Panc1 (cell line): ENCODE data around the gene MARCHF9. TPM values are rescaled to one million over a fixed set of nuclear protein-coding genes. Genes with fewer than 3 reads are reported as not detected.

Experiments
- ATAC-seq: fragments of 200-7000 bp; cut with Tn5 transposase; 2 replicates; pipeline ENCODE4 v1.9.1; 2020; ENCODE audit warnings: mild to moderate bottlenecking, moderate library complexity
- BruUV-seq: library from RNA; stranded (reverse); fragments of 400-500 nt; replicated peaks from 2 replicates; lab custom pipeline; 2021; lab: Mats Ljungman, UMichigan
- CTCF ChIA-PET: fragments of 300-600 bp; sonication (Branson Sonifier 250); formaldehyde crosslinking; loops from one replicate; lab custom pipeline; 2022; ENCODE audit warnings: antibody characterized with exemption; lab: Charles Lee
- POLR2A ChIA-PET: fragments of 300-600 bp; sonication (Branson Sonifier 250); formaldehyde crosslinking; loops from one replicate; lab custom pipeline; 2022; ENCODE audit warnings: antibody characterized with exemption; lab: Charles Lee
- DNase-seq: peaks from one replicate; pipeline ENCODE4 v3.0.0-alpha.2; 2010; ENCODE audit warnings: low read depth, low spot score
- H3K27ac ChIP-seq: 2 replicates; pipeline ENCODE4 v1.5.1; 2011; ENCODE audit warnings: mild to moderate bottlenecking, low read length, inconsistent platforms
- H3K27me3 ChIP-seq: fragments of 200-500 bp; sonication (Bioruptor generic); 2 replicates; pipeline ENCODE4 v1.6.0; 2014; ENCODE audit warnings: low read length, inconsistent platforms; ENCODE audit not compliant: control insufficient read depth, insufficient read depth
- H3K36me3 ChIP-seq: fragments of 200-500 bp; sonication (Bioruptor generic); 2 replicates; pipeline ENCODE4 v1.5.1; 2014; ENCODE audit warnings: inconsistent platforms, mild to moderate bottlenecking, low read length, moderate library complexity; ENCODE audit not compliant: control insufficient read depth, insufficient read depth
- H3K4me1 ChIP-seq: 2 replicates; pipeline ENCODE4 v1.5.1; 2011; ENCODE audit warnings: inconsistent platforms, mild to moderate bottlenecking, low read length, moderate library complexity; ENCODE audit not compliant: control insufficient read depth, insufficient read depth
- H3K4me3 ChIP-seq, 2 experiments: 2 replicates each; pipeline ENCODE4 v1.5.1; 2011 to 2012; ENCODE audit warnings: low read depth in 2 of 2, low read length in 2 of 2, mild to moderate bottlenecking in 2 of 2, inconsistent platforms in 1 of 2, moderate library complexity in 1 of 2
- H3K9me3 ChIP-seq: fragments of 200-500 bp; sonication (Bioruptor generic); 2 replicates; pipeline ENCODE4 v1.5.1; 2014; ENCODE audit warnings: low read depth, mild to moderate bottlenecking, inconsistent platforms, low read length, moderate library complexity; ENCODE audit not compliant: control insufficient read depth, insufficient read depth
- CTCF ChIP-seq: fragments of 450-650 bp; IDR thresholded peaks from 2 replicates; pipeline ENCODE4 v1.5.1; 2017; ENCODE audit warnings: mild to moderate bottlenecking
- POLR2AphosphoS5 ChIP-seq: IDR thresholded peaks from 2 replicates; pipeline ENCODE4 v1.6.1; 2012; ENCODE audit warnings: mild to moderate bottlenecking, low read depth, low read length, moderate library complexity
- REST ChIP-seq, 2 experiments: IDR thresholded peaks; 2 replicates each; pipeline ENCODE4 v1.6.1; 2011 to 2012; ENCODE audit warnings: low read depth in 2 of 2, control low read depth in 1 of 2, low read length in 1 of 2, mild to moderate bottlenecking in 1 of 2, moderate library complexity in 1 of 2; ENCODE audit not compliant: insufficient read depth in 1 of 2
- SIN3A ChIP-seq: IDR thresholded peaks from 2 replicates; pipeline ENCODE4 v1.6.1; 2012; ENCODE audit warnings: low read depth, mild to moderate bottlenecking, low read length, moderate library complexity, borderline replicate concordance; ENCODE audit not compliant: insufficient read depth
- TCF7L2 ChIP-seq: IDR thresholded peaks from 2 replicates; pipeline ENCODE4 v1.6.1; 2011; ENCODE audit warnings: mild to moderate bottlenecking, low read depth, low read length, inconsistent platforms
- in situ Hi-C: cut with HindIII; loops from 2 replicates; pipeline ENCODE4 v1.10.0; 2016; ENCODE audit warnings: low sequenced_read_pairs, low pct_unique_long_range_greater_than_20kb
- intact Hi-C: fragments of 100-400 bp; cut with micrococcal nuclease; formaldehyde crosslinking; loops from one replicate; pipeline ENCODE4 v1.10.0; 2022; ENCODE audit not compliant: unreplicated experiment
- total RNA-seq: library from RNA; stranded (reverse); gene quantifications from one replicate; pipeline ENCODE4 v1.2.1, GENCODE V29; 2021; ENCODE audit not compliant: unreplicated experiment

The MARCHF9 gene
- total RNA-seq, 1 experiment from 2014 or later, result 2.3 TPM

- ATAC-seq, result no peak
- DNase-seq, result no peak
- in situ Hi-C loops, result no loop called here
- CTCF ChIA-PET, result interaction anchor here (0.5 to 1.5 kb wide), 2 partner anchors 18 to 84 kb away, joined by 3 to 5 read pairs; no protein-coding TSS in a partner anchor
- no peaks in the 10 kb centered on the region; the same call in 1 of the 2 replicates for H3K27me3 ChIP-seq
- intact Hi-C loops, result no loop called here
- peak overlapping the region; percentile 94; the same call in 1 of the 2 replicates for H3K27ac ChIP-seq
- peaks cover 13% of the 10 kb centered on the region for H3K36me3 ChIP-seq
- peaks cover 7% of the 10 kb centered on the region for H3K4me1 ChIP-seq
- TF ChIP-seq SIN3A (no peak), TCF7L2 (no peak), CTCF (no peak), POLR2AphosphoS5 (no peak), REST (IDR thresholded peaks at IDR 0.05; ENCODE audit: insufficient read depth in 1 of 2, low read depth in 2 of 2, low read length in 1 of 2) (no peak)
- no peaks in the 10 kb centered on the region for H3K9me3 ChIP-seq
- H3K4me3 ChIP-seq, result peak overlapping the region; percentile 74 to 98; a peak in 3 of 4 replicates
- BruUV-seq, result no TSS peak
- POLR2A ChIA-PET, result no interaction called here
Measured at GRCh38 chr12:57743769-57744168, 11.1 kb upstream of the MARCHF9 start.

- peak overlapping the region; percentile 94 for H3K27ac ChIP-seq
- peaks cover 13% of the 10 kb centered on the region for H3K36me3 ChIP-seq
- no peaks in the 10 kb centered on the region for H3K9me3 ChIP-seq
- BruUV-seq, result no TSS peak
- ChIA-PET POLR2A (interaction anchor here (0.5 to 0.7 kb wide), 3 partner anchors 231 to 314 kb away, joined by 4 to 6 read pairs (median 5); no protein-coding TSS in a partner anchor), CTCF (interaction anchor here (0.5 to 1.5 kb wide), 4 partner anchors 18 to 161 kb away, joined by 3 to 9 read pairs (median 5); no protein-coding TSS in a partner anchor)
- peak overlapping the region; percentile 74 to 98 for H3K4me3 ChIP-seq
- peak; percentile 64 for ATAC-seq
- peak; percentile 73 for DNase-seq
- H3K4me1 ChIP-seq, result peaks cover 7% of the 10 kb centered on the region
- H3K27me3 ChIP-seq, result no peaks in the 10 kb centered on the region
- intact Hi-C loops, result no loop called here
- TF ChIP-seq TCF7L2 (no peak), CTCF (no peak), POLR2AphosphoS5 (no peak), SIN3A (no peak), REST (IDR thresholded peaks at IDR 0.05; ENCODE audit: insufficient read depth in 1 of 2, low read depth in 2 of 2, low read length in 1 of 2) (no peak)
- in situ Hi-C loops, result no loop called here
Measured at GRCh38 chr12:57744194-57744776, 10.6 kb upstream of the MARCHF9 start.
